Activated T-helper 1 cell treated with Interleukin-2 at 50 U/mL for 16 hours (primary cell): ENCODE data around the gene CD9.

Experiments
- DNase-seq: peaks from one replicate; pipeline ENCODE4 v3.0.0-alpha.2; 2020; ENCODE audit warnings: low read depth

CD9 gene

DNA sequence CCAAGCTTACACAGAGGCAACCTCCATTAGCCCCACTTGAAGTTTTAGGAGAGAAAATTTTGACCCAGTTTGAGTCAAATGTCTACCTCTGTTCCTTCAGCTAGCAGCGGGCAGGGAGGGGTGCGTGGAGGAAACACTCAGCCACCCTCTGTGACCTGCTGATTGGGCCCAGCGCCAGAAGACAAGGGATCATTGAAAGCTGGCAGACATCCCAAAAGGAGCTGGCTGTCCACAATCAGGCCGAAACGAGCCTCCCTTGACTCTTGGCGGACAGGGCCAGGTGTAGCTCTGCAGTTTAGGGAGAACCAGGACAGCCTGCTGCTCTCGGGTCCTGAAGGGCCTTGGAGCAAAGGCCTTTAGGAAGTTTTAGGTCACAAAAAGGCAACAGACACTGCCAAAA lies 41.3 kb downstream of the CD9 start:
- DNase-seq, result no peak

DNA sequence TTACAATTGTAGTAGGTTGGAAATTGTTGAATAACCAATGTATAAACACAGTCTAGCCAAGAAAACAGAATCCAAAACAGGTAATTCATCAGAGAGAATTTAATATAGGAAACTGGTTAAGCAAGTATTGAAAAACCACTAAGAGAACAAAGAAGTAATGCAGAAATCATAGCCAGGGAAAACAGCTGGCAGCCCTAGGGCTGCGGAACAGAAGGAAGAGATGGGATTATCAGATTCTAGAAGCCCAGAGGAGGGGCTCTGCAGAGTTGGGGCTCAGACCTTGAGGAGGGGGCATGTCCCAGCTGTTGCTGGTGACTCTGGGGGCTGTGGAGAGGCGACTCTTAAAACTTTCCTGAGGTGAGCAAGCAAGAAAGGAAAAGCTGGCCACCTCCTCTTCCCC lies 49.4 kb downstream of the CD9 start:
- no peak for DNase-seq

DNA sequence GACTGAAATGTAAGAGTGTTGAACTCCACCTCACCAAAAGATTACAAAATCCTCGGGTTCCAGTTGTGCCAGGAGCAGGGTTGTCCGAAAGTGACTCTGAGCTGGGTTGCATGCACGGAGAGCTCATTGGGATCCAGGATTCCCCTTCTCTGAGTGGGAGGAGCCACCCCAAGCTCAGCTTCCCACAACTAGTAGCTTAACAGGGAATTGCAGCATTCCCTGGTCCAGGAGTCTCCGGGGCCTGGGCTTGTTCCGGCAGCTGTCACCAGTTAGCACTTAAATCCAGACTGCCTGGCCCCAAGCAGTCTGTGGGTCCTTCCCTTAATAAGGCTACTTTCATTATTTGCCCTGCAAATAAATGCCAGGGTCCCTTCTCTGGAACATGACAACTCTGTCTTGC lies 50.1 kb downstream of the CD9 start:
- no peak for DNase-seq

DNA sequence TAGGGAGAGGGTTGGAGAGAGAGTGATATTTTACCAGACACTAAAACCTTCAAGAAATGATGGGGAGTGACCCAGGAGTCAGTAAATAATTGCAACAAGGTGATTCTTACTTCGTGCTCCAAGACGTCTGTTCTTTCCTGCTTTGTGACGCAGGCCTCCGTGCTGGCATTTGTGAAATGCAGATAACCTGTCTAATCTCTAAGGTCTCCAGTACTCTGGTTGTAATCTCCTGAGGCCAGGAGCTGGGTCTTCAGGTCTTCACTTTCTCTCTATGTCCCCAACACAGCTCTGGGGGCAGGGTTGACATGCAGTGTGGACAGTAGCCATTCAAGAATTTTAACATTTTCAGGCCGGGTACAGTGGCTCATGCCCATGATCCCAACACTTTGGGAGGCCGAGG lies 53.1 kb downstream of the CD9 start:
- no peak for DNase-seq

DNA sequence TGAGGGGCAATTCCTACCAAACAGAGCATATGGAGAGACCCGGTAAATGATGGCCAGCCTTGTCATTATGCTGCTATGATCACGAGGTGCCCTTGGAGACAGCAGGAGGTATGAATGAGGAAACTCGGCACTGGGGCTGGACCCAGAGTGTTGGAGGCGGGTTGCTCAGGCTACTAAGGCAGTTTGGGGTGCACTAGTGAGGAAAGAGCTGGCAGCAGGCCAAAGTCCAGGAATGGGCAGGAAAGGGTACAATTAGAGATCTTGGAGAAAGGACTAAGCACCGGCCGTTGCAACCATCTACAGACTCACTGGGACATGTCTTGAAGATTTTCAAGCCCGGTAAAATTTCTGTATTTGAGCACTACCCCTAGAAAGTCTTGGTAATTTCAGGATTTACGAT lies 54.3 kb downstream of the CD9 start:
- DNase-seq, result no peak

DNA sequence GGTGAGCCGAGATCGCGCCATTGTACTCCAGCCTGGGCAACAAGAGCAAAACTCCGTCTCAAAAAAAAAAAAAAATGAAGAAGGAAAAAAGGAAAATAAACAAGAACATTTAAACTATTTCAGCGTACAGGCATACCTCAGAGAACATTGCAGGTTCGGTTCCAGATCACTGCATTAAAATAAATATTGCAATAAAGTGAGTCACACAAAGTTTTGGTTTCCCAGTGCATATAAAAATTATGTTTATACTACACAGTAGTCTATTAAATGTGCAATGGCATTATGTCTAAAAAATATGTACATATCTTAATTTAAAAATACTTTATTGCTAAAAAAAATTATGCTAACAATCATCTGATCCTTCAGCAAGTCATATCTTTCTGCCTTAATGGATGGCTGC lies 56.8 kb downstream of the CD9 start:
- DNase-seq, result no peak

DNA sequence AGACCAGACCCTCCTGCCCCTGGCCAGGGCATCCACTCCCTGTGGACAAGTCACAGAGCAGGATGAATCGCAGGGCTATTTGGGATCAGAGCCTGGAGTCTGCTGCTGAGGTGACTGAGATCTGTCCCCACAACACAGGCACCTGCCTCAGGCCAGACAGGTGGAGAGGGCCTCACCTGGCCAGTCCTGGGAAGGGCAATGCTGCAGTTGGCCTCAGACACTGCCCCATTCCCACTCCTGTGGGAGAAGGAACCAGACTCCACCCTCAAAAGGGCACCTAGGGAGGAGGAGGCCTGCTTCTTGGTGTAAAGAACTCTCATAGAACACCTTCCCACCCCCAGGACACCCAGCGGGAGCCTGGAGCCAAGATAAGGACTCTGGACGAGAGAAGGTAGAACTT lies 62.0 kb downstream of the CD9 start:
- DNase-seq, result no peak

DNA sequence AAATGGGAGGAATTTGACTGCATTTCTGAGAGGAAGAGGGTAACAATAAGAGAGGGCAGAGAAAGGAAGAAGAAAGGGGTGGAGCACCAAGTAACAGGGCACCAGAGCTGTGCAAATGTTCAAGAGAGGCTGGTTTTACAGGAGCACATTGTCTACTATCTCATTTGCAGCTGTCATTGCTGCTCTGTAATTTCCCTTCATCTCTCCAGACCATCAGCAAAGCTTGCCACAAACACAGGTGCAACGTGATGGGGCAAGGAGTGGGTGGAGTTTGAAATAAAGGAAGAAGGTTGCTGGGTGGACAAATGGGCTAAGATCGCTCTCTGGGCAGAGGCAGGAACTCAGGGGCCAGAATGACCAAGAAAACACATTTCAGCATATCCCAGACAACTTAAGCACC lies 62.4 kb downstream of the CD9 start:
- no peak for DNase-seq

DNA sequence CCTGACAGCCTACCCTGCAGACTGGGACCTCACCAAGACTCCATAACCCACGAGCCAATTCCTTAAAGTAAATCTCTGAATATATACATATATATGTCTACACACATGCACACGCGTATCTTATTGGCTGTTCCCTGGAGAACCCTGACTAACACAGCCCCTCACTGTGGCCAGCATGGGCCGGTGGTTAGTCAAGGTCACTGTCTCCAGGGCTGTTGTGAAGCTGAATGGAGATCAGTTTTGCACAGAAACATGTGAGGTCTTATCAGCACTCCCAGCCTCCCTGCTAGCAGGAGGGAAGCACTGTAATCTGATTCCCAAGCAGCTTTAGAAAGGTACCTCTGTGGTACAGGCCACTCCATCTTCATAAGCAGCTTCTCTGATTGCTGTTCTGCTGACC lies 63.7 kb downstream of the CD9 start:
- no peak for DNase-seq

DNA sequence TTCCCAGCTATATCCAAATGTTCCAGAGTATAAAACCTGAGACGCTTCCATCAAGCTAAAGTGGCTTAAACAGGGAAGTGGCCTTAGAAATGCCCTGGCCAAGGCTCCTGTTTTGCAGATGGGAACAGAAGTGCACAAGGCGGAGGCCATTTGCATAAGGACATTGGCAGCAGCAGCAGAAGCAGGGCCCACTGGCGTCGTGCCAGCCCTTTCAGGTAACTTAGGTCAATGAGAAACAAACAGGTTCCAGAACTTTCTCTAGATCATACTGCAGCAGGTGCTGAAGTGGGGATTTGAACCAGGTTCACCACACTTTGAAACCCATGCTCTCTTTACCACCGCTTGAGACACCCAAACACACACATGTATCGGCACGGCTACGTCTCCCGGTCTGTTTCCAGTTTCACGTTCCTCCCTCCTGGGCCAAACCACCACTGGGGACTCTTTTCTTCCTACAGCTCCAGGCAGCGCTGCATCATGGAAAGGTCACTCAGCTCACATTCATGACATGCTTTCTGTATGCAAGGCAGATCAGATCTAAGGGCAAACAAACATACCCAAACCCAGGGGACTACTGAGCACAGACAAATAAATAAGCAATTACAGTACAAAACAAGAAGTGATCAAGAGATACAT lies 64.3 kb downstream of the CD9 start:
- no peak for DNase-seq

DNA sequence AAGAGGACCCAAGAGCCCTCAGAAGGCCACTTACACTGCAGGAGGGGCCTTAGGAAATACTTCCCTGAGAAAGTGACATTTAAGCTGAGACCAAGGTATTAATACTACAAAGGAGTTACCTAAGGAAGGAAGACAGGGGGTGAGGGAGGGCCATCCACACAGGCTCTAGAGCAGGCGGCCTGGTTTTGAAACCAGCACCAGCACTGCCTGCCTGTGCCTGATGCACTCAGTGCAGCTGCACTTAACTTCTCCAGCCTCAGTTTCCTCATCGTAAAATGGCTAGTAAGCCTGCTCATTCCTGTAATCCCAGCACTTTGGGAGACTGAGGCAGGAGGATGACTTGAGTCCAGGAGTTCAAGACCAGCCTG lies 64.8 kb downstream of the CD9 start:
- no peak for DNase-seq

DNA sequence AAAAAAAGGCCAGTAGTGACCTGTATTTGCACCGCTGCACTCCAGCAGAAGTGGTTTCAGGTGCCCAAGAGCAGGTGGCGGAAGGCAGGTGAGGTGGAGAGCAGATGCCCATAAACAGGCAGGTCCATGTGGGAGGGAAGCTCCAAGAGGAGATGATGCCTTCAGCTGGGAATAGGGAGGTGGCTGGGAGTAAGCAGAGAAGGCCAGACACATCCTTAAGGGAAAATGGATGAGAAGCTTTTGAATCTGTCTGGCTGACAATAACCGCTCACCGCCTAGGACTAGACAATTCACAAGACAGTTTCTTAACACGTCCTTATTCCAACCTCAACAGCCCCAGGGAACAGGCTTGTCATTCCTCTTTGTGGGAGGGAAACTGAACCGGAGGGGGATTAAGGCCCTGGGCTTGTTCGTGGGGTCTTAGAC lies 66.4 kb downstream of the CD9 start:
- DNase-seq, result no peak

DNA sequence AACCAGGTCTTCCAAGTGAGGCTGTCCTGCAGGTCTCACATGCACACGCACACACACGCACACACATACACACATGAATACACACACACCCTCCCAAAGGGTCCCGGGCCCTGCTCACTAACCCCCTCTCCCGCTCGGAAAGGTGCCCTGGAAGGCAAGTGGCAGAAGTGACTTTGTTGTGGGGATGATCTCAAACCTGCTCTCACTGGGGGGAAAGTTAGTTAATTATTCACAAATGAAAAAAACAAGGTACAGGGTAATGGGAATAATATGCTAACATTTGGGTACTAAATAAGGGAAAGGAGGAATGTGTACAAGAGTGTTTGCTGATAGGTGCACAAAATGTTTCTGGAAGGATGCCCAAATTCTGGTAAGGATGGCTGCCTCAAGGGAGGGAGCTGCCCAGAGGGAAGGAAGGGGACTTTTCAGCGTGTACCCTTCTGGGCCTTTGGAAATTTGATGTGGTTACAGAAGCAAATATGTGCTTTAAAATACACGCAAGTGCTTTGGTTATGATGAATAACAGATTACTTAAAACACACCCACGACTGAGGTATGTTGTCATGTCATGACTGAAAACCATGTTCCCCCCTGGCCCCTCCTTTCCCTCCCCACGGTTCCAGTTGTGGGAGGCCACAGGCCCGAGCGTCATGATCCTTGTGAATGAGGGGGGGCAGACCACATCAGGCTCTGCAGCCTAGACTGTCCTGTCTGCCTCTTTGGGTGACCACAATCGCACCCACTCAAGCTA lies 66.9 kb downstream of the CD9 start:
- no peak for DNase-seq

DNA sequence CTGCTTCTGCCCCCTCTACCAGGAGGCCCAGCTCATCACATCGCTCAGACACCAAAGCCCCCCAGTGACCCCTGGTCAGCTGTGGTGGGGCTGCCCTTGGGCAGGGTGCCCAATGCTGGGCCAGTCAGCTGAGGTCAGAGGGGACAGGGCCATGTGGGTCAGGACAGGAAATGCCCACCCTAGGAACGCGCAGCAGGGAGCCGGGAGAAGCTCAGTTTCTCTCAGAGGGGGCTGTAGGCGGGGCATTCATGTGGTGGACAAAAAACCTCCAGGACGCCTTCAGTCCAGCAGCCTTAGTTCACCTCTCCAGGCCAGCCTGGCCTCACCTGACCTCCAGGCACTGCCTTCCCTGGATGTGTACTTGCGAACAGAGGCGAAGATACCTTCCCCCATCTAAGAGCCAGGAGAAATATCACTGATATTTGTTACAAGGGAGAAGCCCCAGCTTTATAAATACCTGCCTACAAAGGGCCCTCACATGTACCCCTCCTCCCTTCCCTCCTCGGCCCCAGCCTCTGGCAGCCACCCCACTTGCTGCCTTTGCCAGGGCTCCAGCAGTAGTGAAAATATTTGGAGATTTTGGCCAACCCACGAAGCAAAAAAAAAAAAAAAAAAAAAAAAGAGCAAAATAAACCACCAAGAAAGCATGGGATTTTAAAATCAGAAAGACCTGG lies 68.4 kb downstream of the CD9 start:
- DNase-seq, result no peak

DNA sequence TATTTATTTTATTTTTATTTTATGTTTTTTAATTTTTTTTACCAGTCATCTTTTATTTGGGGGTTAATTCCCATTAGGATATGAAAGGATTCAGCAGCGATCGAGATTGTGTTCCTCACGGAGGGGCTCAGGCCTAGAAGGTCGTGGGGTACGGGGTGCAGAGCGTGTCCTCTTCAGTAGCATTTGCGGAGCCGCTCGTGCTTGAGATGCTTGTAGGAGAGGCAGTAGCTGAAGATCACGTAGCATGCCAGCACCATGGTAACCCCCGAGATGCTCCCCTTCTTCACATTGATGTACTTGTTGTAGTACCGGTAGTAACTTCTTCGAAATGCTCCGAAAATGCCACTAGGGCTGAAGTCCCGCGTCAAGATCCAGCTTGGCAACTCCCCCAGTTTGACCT lies 69.8 kb downstream of the CD9 start:
- no peak for DNase-seq

DNA sequence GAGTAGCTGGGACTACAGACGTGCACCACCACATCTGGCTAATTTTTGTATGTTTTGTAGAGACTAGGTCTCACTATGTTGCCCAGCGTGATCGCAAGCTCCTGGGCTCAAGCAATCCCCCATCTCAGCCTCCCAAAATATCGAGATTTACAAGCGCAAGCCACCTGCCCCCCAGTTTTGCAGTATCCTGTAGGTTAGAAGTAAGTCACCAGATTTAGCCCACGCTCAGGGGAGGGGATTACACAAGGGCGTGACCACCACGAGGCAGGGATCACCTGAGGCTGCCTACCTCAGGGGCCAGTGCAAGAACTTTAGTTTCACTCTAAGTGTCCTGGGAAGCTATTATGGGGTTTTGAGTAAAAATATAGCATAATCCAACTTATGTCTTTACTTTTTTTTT lies 71.1 kb downstream of the CD9 start:
- no peak for DNase-seq

DNA sequence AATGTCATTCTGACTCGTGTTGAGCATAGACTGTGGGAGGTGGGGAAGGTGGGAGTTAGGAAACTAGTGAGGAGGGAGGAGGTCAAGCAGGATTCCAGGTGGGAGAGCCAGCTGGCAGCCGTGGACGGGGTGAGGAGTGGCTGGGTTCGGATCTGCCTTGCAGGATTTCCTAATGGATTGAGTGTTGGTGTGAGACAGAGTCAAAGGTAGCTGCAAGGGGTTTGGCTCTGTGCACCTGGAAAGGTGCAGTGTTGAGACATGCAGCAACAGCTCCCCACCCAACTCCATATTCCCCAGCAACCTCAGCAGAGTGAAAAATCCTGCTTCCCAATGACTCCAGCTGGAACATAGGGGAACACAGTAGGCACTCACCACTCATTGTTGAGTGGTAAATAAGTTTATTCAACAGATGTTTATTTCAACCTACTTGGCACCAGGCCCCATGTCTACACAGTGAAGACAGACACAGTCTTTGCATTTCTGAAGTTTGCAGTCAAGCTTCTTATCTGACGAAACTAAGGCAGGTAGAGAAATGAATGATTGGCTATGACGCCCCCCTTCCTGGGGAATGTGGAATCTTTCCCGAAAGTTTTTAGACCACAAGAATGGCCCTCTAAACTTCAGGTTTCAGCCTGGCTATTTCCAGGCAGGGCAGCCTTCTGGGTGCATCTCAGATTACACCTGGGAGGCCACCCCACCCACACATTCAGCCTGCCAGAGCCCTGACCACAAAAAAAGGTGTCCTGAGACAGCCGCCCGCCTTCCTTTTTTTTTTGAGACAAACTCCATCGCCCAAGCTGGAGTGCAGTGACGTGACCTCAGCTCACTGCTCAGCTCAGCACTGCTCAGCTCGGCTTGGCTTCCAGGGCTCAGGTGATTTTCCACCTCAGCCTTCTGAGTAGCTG lies 72.4 kb downstream of the CD9 start:
- DNase-seq, result no peak

DNA sequence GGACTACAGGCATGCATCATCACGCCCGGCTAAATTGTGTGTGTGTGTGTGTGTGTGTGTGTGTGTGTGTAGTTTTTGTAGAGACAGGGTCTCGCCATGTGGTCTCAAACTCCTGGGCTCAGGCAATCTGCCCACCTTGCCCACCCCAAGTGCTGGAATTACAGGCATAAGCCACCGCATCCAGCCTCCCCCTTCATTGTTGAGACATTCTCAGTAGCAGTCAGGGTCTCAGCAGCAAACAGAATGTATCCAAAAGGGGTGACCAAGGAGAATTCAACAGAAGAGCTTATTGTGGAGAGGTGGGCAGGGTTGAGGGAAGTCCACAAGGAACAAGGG lies 73.0 kb downstream of the CD9 start:
- DNase-seq, result no peak

DNA sequence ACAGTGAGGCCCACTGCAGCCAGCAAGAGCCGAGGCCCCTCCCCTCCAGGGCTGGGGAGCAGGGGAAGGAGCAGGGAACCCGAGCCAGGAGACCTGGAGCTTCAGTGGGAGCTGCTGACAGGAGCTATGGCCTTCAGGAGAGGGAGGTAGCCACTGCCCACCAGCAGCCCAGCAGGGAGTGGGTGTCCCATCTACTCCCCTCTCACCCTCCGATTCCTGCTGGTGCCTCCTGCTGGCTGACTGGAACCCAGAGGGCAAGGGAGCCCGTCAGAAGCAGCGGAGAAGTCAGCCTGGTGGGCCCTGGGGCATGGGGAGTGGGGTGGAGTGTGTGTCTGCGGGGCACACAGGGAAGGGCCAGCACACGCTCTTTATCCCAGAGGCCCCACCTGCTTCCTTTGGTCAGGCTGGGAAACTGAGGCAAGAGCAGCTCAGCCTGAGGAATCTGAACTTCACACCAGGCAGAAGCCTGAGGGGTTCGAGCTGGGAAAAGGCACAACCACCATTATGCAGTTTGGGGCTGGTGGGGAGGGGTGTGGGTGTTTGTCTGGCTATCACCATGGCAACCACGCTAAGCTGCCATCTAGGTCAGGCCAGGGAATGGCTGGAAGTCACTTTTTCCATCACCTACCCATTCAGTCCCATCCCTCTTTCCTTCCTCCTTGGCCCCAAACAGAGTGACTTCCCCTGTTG lies 73.5 kb downstream of the CD9 start:
- DNase-seq, result no peak

DNA sequence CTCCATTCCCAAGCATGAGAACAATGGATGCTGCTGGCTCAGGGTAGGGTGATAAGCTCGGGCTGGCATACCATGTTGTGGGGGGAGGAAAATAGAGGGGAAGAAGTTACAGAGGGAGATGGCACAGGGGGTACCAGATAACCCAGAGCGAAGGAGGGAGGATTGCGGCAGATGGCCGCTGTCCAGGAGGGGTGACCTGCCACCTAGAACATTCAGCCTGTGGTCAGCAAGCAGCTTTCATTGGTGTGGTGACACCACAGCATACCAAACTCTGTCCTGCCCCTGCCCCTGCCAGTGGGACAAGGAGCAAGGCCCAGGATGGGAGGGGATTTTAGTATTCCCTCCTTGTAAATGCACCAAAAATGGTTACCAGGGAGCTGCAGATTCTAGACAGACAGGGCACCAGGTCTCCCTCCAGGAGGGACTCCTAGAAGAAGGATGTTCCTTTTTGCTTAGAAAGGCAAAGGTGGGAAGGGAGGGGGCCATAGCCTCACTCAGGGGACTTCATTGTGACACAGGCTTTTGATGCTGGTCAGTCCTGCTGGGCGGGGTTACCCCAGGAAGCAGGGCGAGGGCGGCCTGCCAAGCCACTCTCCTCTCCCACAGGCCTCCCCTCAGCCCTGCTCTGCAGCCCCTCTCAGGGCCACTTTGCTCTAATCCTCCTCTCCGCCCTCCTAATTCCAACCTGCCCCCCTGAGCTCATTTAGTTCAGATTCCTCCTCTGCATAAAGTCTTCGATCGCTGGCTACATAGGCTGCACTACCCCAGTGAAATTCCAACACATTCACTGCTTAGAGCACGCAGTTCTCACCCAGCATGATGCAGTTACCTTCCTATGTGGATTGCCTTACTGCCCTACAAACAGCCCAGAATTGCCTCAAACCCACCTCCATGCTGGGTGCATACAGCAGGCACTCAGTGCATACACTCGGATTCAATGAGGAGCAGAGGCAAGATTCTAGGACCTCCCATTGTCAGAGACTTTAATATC lies 74.3 kb downstream of the CD9 start:
- no peak for DNase-seq
